ENCODE results near the gene HLA-A.
"Not testable (repeated sequence)": the region's sequence is repeated elsewhere in the genome, so short reads cannot be mapped to it uniquely, and the experiment has no call there.

The HLA-A gene

DNA sequence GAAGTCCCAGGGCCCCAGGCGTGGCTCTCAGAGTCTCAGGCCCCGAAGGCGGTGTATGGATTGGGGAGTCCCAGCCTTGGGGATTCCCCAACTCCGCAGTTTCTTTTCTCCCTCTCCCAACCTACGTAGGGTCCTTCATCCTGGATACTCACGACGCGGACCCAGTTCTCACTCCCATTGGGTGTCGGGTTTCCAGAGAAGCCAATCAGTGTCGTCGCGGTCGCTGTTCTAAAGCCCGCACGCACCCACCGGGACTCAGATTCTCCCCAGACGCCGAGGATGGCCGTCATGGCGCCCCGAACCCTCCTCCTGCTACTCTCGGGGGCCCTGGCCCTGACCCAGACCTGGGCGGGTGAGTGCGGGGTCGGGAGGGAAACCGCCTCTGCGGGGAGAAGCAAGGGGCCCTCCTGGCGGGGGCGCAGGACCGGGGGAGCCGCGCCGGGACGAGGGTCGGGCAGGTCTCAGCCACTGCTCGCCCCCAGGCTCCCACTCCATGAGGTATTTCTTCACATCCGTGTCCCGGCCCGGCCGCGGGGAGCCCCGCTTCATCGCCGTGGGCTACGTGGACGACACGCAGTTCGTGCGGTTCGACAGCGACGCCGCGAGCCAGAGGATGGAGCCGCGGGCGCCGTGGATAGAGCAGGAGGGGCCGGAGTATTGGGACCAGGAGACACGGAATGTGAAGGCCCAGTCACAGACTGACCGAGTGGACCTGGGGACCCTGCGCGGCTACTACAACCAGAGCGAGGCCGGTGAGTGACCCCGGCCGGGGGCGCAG, at the start of gene HLA-A:
Gene HLA-A, plus strand, starts transcription at position 258 of the 778 bp plus-strand sequence. Its CDS starts 22 bp downstream, at position 280.
- peak; percentile 75 for DNase-seq

DNA sequence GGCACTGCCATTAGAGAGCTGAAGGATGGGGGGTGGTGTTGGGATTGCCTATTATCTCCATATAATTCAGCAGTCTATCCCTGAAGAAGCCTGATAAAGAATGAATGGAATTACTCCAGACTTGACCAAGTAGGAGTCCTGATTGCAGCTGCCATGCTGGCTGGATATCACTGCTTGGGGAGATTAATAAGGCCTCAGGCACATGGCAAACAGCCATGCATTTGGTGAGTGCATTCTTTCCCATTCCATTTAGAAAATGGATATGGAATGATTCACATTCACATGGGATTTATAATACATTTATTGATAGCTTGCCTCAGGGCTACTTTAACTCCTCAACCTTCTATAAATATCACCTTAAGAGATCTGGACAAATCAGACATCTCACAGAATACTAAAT, 49.6 kb upstream of the HLA-A start:
- DNase-seq = no peak

DNA sequence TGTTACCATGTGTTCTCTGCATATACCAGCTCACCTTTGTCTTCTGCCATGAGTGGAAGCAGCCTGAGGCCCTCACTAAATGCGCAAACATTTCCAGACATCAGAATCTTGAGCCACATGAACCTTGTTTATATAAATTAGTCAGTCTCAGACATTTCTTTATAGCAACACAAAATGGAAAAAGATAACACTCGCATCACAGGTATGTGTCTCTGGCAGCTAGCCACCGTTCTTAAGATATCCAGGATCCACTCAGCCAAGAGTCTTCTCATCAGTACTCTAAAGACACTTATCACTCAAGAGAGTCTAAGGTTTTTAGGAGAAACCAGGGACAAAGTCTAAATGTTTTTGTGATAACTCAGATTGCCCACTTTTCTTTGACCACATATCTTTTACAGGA, 43.1 kb upstream of the HLA-A start:
- no peak for DNase-seq

DNA sequence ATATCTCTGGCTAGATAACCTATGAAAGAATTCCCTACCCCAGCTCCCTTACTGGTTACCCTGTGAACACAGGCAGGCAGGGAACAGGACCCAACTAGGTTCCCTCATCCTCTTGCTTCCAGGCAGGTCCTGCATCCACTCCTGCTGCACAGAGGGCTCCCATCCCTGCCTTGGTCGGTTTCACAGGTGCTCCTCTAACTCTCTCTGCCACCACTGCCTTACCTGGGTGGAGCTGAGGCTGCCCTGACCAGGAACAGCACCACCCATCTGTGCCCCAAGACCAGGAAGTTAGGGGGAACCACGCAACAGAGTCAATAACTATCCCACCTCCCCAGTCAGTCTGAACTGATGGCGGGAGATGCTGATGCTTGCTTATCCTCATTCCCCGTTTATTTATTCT, 37.0 kb upstream of the HLA-A start:
- DNase-seq = no peak

DNA sequence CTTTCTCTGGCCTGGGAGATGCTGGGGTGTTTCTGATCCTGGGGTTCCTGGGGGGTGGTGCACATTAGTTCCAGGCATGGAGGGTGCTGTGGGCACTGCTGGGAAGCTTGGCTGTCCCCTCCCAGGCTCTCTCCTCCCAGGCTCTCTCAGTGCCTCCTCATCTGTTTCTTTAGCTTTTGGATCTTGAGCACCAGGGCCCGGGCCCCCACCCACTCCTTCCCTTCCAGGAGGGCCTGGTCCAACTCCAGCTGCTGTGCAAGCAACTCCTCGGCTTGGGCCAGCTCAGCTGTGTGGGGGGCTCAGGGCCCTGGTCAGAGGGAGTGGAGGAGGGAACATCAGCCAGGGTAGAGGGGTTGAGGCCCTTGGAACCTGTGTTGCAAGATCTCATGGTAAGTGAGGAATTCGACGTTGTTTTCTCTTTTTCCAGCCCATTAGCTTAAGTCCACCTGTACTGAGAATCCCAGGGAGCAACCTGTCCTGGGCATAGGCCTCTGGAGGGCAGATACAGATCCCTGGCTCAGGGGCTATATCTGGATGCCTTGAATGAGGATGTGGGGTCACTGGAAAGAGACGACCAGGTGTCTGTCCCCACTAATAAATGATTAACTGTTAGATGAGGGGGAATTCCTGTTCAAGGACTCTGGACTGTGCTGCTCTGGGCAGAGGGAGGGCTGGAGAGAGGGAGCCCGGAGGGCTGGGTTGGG, 34.5 kb upstream of the HLA-A start:
- no peak for DNase-seq

DNA sequence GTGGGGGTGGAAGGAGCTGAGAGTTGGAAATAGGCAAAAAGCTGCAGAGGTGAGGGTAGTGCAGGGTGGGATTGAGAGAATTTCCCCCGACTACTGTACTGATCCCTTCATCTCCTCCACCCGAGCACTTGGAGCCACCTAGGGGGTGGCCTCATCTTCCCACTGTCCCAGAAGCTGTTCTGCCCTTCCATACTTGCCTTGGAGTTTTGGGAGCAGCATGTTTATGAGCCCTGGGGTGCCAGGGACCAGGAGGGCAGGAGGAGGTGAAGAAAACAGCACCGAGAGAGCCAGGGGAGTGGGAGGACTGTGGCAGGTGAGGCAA, 34.0 kb upstream of the HLA-A start:
- DNase-seq = no peak

DNA sequence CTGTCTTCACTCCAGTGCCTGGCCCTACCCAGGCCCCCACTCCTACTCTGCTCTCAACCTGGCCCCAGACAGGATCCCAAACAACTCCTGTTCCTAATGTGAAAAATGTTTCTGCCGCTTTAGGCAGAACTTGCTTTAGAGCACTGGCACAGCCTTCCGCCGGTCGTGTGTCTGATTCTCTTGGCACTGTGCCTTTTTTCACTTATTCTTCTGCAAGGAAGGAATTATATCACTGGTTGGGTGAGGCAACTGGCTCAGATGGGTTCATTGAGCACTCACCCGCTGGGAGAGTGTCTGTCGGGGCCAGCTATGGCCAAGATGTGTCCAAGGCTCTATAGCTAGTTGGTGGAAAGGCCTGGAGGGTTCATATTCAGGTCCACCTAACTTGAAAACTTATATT, 33.6 kb upstream of the HLA-A start:
- DNase-seq = no peak

DNA sequence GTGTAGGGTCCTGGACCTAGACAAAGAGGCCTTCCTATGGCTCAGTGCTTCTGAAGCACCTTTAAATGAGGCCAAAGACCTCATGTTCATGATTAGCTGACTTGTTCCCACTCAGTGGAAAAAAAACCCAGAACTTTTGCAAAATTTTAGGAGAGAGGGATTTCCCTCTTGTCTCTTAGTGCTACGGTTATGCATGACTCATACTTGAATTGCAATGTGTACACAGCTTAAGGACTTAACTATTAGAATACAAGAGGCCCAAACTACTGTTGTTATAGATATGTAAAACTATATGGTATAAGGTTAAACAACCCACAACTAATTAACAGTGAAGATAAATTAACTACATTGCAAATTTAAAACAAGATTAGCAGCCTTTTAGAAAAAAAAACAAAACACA, 32.3 kb upstream of the HLA-A start:
- DNase-seq = no peak

DNA sequence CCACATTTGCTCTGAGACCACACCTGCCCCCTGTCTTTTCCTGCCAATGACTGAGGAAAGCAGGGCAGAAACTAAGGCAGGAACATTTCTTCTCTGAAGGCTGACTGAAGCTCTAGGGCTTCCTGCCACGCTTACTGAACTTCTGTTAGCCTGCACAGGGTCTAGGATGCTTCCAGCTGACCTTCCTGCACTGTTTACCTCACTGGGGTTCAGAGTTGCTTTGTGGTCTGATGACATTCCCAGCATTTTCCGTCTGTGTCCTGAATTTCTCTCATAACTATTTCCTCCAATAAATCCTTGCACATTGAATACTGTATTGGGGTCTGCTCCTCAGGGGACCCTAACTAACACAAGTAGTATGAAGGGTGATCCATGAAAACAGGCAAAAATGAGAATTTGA, 29.5 kb upstream of the HLA-A start:
- no peak for DNase-seq

DNA sequence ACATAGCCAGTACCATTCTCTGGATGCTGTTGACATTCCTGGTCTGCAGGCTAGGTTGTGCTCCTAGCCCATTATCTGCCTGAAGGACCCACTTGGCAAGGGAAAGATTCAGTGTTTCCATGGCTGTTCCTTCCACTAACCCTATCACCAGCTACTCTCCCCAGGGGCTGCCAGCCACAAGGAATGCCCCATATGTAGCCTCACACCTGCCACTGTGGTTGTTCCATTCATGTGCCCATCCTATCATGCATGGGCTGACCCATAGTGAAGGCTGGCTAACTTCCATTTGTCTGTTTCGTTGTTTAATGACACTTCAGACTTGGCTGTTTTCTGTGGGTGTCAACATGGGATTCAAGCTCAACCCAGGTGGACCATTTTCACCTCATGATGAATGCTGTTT, 25.6 kb upstream of the HLA-A start:
- no peak for DNase-seq

DNA sequence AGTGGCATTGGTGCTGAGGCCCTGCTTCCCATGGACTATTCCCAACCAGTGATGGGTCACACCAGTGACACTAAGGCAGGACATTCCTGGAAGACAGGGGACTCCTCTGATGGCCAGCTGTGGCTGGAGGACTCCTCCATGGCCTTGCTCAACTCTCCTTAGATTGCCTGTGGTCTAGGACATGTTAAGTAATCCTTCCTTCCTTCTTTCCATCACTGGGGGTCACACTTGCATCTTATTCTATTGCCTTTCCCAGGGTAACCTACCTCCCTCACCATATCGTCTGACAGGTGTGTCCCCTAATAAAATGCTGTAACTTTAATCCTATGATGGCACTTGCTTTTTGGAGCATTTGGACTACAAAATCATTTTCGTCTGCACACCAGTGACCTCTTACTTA, 24.5 kb upstream of the HLA-A start:
- DNase-seq = no peak

DNA sequence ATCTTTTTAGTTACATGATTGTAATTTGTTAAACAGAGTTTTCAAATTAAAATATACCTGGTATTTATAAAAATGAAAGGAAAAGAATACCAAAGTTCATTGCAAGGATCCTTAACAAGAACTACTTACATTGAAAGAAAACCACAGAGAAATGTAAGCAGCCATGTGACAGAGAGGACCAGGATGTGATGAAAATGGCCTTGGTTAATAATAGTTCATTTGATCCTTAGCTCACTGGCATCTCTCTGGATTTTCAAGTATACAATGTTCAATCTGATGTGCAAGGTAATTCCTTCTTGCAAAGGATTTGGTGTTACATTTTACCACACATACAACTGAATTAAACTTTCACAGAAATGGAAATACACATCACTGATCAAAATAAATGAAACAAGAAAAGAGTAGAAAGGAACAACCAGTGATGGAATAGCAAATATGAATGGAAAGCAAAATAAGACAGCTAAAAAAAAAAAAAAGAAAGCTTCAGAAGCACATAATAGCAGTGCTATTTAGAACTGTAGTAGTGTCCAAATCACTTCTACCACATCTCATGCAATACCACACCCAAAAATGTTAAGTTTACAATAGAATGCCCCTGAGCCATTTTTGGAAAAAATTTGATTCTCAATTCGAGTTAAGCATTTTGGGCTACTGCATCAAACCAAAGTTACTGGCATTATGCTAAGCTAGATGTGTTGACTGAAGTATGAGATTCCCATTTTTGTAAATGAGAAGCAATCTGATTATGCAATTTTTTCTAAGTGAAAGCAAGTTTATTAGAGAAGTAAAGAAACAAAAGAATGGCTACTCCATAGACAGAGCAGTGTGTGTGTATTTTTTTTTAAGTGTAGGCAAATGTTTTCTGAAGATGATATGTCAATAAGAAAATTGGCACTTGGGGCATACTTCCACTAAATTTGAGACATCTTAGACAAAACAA, 22.6 kb upstream of the HLA-A start:
- no peak for DNase-seq

DNA sequence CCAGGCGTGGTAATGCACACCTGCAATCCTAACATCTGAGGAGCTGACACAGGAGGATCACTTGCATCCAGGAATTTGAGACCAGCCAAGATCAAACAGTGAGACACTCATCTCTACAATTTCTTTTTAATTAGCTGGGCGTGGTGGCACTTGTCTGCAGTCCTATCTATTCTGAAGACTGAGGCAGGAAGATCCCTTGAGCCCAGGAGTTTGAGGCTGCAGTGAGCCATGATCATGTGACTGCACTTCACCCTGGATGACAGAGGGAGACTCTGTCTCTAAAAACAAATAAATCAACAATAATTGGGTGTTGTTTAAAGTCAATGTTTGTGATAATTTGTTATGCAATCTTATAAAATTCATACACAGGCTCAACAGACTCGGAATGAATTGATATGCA, 18.0 kb upstream of the HLA-A start:
- no peak for DNase-seq

DNA sequence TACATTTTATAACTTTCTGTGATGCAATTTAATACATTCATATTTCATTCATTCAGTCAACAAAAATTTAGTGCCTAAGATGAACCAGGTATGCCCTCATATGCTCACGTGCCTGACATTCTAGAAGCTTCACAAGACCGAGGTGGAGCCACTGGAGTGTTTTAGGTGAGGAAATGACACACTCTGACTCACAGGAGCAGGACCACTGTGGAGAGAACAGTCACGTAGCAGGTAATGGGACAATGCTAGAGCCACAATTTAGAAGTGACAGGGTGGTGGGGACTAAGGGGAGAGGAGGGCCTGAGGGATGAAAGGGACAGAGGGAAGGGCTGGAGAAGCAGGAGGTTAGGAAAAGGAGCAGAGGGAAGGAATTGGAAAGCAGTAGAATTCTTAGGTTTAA, 17.6 kb upstream of the HLA-A start:
- no peak for DNase-seq

DNA sequence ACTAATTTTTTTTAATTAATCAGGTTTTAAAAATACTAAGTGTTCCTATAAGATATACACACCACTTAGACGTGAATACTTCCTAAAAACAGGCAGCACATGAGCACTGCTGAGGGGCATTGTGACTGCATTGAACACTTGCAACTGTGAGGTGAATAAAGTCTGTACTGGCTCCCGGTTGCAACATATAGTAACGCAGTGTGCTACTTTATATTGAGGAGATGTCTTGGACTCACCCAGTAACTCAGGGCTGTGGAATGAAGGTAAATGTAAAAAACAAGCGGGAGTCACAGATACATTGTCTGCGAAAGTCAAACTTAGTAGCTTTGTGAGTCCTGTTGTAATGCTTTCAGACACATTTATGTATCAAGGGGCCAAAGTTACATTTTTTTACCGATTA, 17.0 kb upstream of the HLA-A start:
- DNase-seq = no peak

DNA sequence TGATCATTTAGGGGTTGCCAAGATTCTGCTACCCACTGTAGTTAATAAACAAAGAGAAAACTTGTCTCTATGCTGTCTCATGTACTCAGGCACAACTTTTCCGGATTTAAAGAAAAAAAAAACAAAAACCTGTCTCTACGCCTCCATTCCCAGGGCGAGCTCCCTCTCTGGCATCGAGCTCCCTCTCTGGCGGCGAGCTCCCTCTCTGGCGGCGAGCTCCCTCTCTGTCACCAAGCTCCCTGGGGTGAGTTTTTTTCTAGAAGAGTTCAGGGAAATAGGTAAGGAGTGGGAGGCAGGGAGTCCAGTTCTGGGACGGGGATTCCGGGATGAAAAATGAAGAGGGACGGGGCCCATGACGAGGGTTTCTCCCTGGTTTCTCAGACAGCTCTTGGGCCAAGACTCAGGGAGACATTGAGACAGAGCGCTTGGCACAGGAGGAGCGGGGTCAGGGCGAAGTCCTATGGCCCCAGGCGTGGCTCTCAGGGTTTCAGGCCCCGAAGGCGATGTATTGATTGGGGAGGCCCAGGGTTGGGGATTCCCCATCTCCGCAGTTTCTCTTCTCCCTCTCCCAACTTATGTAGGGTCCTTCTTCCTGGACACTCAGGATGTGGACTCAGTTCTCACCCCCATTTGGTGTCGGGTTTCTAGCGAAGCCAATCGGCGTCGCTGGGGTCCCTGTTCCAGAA, 16.5 kb upstream of the HLA-A start:
- DNase-seq = no peak

DNA sequence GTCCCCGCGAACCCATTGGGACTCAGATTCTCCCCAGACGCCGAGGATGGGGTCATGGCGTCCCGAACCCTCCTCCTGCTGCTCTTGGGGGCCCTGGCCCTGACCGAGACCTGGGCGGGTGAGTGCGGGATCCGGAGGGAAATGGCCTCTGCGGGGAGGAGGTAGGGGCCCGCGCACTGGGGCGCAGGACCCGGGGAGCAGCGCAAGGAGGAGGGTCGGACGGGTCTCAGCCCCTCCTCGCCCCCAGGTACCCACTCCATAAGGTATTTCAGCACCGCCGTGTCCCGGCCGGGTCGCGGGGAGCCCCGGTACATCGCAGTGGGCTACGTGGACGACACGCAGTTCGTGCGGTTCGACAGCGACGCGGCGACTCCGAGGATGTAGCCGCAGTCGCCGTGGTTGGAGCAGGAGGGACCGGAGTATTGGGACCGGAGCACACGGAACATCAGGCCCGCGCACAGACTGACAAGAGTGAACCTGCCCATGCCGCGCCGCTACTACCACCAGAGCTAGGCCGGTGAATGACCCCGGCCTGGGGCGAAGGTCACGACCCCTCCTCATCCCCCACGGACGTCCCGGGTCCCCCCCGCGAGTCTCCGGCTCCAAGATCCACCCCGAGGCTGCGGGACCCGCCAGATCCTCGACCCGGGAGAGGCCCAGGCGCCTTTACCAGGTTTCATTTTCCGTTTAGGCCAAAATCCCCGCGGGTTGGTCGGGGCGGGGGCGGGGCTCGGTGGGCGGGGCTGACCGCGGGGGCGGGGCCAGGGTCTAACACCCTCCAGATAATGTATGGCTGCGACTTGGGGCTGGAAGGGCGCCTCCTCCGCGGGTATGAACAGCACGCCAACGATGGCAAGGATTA, 15.7 kb upstream of the HLA-A start:
- no peak for DNase-seq

DNA sequence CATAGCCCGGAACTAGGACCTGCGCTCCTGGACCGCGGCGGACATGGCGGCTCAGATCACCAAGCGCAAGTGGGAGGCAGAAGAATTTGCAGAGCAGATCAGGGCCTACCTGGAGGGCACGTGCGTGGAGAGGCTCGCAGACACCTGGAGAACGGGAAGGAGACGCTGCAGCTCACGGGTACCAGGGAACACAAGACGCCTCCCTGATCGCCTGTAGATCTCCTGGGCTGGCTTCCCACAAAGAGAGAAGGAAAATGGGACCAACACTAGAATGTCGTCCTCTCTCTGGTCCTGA, 15.1 kb upstream of the HLA-A start:
- no peak for DNase-seq

DNA sequence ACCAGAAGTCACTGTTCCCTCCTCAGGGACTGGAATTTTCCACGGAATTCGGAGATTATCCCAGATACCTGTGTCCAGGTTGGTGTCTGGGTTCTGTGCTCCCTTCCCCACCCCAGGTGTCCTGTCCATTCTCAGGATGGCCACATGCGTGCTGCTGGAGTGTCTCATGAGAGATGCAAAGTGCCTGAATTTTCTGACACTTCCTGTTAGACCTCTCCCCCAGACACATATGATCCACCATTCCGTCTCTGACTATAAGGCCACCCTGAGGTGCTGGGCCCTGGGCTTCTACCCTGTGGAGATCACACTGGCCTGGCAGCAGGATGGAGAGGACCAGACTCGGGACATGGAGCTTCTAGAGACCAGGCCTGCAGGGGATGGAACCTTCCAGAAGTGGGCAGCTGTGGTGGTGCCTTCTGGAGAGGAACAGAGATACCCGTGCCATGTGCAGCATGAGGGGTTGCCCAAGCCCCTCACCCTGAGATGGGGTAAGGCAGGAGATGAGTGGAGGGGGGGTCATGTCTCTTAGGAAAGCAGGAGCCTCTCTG, 14.4 kb upstream of the HLA-A start:
- no peak for DNase-seq

DNA sequence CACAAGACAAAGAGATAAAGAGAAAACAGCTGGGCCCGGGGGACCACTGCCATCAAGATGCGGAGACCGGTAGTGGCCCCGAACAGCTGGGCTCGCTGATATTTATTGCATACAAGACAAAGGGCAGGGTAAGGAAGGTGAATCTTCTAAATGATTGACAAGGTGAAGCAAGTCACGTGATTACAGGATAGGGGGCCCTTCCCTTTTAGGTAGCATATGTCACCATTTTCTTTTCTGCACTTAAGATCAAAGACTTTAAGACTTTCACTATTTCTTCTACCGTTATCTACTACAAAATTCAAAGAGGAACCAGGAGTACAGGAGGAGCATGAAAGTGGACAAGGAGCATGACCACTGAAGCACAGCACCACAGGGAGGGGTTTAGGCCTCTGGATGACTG, 12.3 kb upstream of the HLA-A start:
- not testable (repeated sequence) for DNase-seq

DNA sequence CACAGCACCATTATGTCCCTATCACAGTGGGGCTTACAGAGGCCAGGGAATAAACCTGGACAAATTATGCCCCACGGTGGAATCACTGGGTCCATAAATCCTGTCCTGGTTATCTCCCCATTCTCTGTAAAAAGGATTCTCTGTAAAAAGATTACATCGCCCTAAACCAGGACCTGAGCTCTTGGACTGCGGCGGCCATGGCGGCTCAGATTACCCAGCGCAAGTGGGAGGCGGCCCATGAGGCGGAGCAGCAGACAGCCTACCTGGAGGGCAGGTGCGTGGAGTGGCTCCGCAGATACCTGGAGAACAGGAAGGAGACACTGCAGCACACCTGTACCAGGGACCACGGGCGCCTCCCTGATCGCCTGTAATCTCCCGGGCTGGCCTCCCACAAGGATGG, 8.4 kb upstream of the HLA-A start:
- DNase-seq = no peak
